ENCODE data around the gene RAB4B. TPM values are rescaled to one million over a fixed set of nuclear protein-coding genes. Genes with fewer than 3 reads are reported as not detected.
"Not testable (repeated sequence)": the region's sequence is repeated elsewhere in the genome, so short reads cannot be mapped to it uniquely, and the experiment has no call there.

The RAB4B gene
- total RNA-seq, 4 donors from 2014 or later: 22.9 to 26.6 (median 23.2) TPM

GRCh38 chr19:40811478-40812341, 33.7 kb downstream of the RAB4B start:
- Histone ChIP-seq H3K9me3 (no peaks in the 10 kb centered on the region), H3K27me3 (no peaks in the 10 kb centered on the region), H3K27ac (replicated peaks in 1 of 4) (peak overlapping the region; percentile 75 to 99 (median 80)), H3K4me3 (peak overlapping the region; percentile 50 to 65 (median 54)), H3K4me1 (peaks cover 54 to 67% (median 66%) of the 10 kb centered on the region in 4 donors), H3K36me3 (peaks cover 5 to 30% (median 26%) of the 10 kb centered on the region in 4 donors)
- WGBS: 30% methylated on average over 26 of the region's 35 CpGs
- no peak for DNase-seq (ENCODE audit: extremely low spot score)
- intact Hi-C loops (cut with DNase I): no loop called here
- TF ChIP-seq EP300 (IDR thresholded peaks at IDR 0.05): no peak
- TF ChIP-seq, protein P1, sequence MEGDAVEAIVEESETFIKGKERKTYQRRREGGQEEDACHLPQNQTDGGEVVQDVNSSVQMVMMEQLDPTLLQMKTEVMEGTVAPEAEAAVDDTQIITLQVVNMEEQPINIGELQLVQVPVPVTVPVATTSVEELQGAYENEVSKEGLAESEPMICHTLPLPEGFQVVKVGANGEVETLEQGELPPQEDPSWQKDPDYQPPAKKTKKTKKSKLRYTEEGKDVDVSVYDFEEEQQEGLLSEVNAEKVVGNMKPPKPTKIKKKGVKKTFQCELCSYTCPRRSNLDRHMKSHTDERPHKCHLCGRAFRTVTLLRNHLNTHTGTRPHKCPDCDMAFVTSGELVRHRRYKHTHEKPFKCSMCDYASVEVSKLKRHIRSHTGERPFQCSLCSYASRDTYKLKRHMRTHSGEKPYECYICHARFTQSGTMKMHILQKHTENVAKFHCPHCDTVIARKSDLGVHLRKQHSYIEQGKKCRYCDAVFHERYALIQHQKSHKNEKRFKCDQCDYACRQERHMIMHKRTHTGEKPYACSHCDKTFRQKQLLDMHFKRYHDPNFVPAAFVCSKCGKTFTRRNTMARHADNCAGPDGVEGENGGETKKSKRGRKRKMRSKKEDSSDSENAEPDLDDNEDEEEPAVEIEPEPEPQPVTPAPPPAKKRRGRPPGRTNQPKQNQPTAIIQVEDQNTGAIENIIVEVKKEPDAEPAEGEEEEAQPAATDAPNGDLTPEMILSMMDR (IDR thresholded peaks at IDR 0.05): no peak
- TF ChIP-seq POLR2A (IDR thresholded peaks at IDR 0.05; ENCODE audit: low read depth): no peak
- TF ChIP-seq POLR2AphosphoS5 (IDR thresholded peaks at IDR 0.05): no peak

- WGBS: 87% methylated on average over 7 of the region's 7 CpGs
- H3K4me3 ChIP-seq; H3K9me3 ChIP-seq; DNase-seq (ENCODE audit: extremely low spot score); intact Hi-C loops (cut with DNase I); H3K27me3 ChIP-seq: not testable (repeated sequence)
- Histone ChIP-seq H3K27ac (replicated peaks in 1 of 4) (peak overlapping the region in 1 of 4 donors; percentile 36), H3K36me3 (peaks cover 0 to 24% (median 21%) of the 10 kb centered on the region in 4 donors), H3K4me1 (peaks cover 46 to 58% (median 57%) of the 10 kb centered on the region in 4 donors)
Observed at GRCh38 chr19:40812571-40812970, 34.5 kb downstream of the RAB4B start.

DNA sequence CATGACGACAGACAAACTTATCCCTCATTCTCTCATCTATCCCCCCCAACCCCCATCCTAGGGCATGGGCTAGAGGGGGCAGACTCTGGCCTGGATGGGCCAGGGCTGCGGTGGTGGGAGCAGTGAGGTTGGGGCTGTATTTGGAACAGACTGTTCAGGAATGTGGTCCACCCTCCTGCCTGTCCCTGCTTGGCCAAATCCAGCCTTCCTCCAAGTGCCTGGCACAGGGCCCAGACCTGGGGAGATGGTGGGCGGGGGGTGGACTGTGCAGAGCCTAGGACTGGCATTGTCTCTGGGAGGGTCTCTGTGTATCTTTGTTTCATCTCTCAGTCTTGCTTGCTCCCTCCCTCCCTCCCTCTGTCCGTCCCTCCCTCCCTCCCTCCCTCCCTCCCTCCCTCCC, 35.1 kb downstream of the RAB4B start:
- peaks cover 41 to 55% (median 54%) of the 10 kb centered on the region in 4 donors for H3K4me1 ChIP-seq
- H3K4me3 ChIP-seq: no peak overlapping the region
- no peak for DNase-seq (ENCODE audit: extremely low spot score)
- no peak for TF ChIP-seq POLR2A (IDR thresholded peaks at IDR 0.05; ENCODE audit: low read depth)
- no peak for TF ChIP-seq EP300 (IDR thresholded peaks at IDR 0.05)
- TF ChIP-seq, protein P1 (IDR thresholded peaks at IDR 0.05): no peak
- no peak for TF ChIP-seq POLR2AphosphoS5 (IDR thresholded peaks at IDR 0.05)
- H3K36me3 ChIP-seq: peaks cover 0 to 18% (median 15%) of the 10 kb centered on the region in 4 donors
- no peaks in the 10 kb centered on the region for H3K9me3 ChIP-seq
- H3K27me3 ChIP-seq: no peaks in the 10 kb centered on the region
- WGBS: 29% methylated on average over 4 of the region's 4 CpGs
- peak overlapping the region in 1 of 4 donors; percentile 36 for H3K27ac ChIP-seq (replicated peaks in 1 of 4)
- intact Hi-C loops (cut with DNase I): no loop called here

- no peaks in the 10 kb centered on the region for H3K27me3 ChIP-seq
- WGBS: 73% methylated on average over 4 of the region's 4 CpGs
- no peak overlapping the region for H3K27ac ChIP-seq (replicated peaks in 1 of 4)
- H3K9me3 ChIP-seq: no peaks in the 10 kb centered on the region
- TF ChIP-seq EP300 (IDR thresholded peaks at IDR 0.05) (no peak), POLR2AphosphoS5 (IDR thresholded peaks at IDR 0.05) (no peak), POLR2A (IDR thresholded peaks at IDR 0.05; ENCODE audit: low read depth) (no peak)
- TF ChIP-seq, protein P1 (IDR thresholded peaks at IDR 0.05): no peak
- no peak overlapping the region for H3K4me3 ChIP-seq
- H3K4me1 ChIP-seq: peaks cover 36 to 55% (median 53%) of the 10 kb centered on the region in 4 donors
- intact Hi-C loops (cut with DNase I): loop anchor here (5.0 kb wide), 1 partner anchor 63 kb away; the partner anchor contains the start of genes ACTMAP and SNRPA
- DNase-seq (ENCODE audit: extremely low spot score): no peak
- no peaks in the 10 kb centered on the region for H3K36me3 ChIP-seq
Observed at GRCh38 chr19:40815223-40815622, 37.2 kb downstream of the RAB4B start.

Measured in esophagus muscularis mucosa (tissue), 4 donors.